K562 (cell line): Measurements from ENCODE around the gene SRPK1. TPM values are rescaled to one million over a fixed set of nuclear protein-coding genes. Genes with fewer than 3 reads are reported as not detected.

ENCODE experiments used
- CBX3 ChIP-seq, 2 experiments: IDR thresholded peaks; 1 replicate in 1 of 2; 2 replicates in 1 of 2; pipeline ENCODE4 v1.6.1; 2012; ENCODE audit warnings: inconsistent platforms in 2 of 2, low read length in 2 of 2, borderline replicate concordance in 1 of 2, control low read depth in 1 of 2
- CREB1 ChIP-seq, 2 experiments: sonication (generic) in 1 of 2; formaldehyde crosslinking in 1 of 2; IDR thresholded peaks; 2 replicates each; pipeline versions ENCODE4 v1.6.1 to v1.8.0; 2012 to 2022; ENCODE audit warnings: inconsistent platforms in 1 of 2, mild to moderate bottlenecking in 1 of 2, missing genetic modification reagents in 1 of 2, moderate library complexity in 1 of 2
- CREBBP ChIP-seq: IDR thresholded peaks from one replicate; pipeline ENCODE4 v1.6.1; 2012; ENCODE audit warnings: low read depth, mild to moderate bottlenecking, control low read depth, inconsistent platforms, low read length
- CXXC5 ChIP-seq: fragments of 250-450 bp; sonication (Bioruptor Pico); IDR thresholded peaks from 2 replicates; pipeline ENCODE4 v1.8.0; 2022; ENCODE audit warnings: inconsistent platforms, mild to moderate bottlenecking, moderate library complexity
- DMBX1 ChIP-seq: fragments of 250-450 bp; sonication (Bioruptor Pico); IDR thresholded peaks from 2 replicates; pipeline ENCODE4 v1.8.0; 2022; ENCODE audit warnings: inconsistent platforms, mild to moderate bottlenecking, moderate library complexity, borderline replicate concordance
- E2F6 ChIP-seq, 2 experiments: IDR thresholded peaks; 2 replicates each; pipeline ENCODE4 v1.6.1; 2011; ENCODE audit warnings: borderline replicate concordance in 1 of 2, control low read depth in 1 of 2, low read depth in 1 of 2, low read length in 1 of 2, mild to moderate bottlenecking in 1 of 2, mixed read lengths in 1 of 2, moderate library complexity in 1 of 2; ENCODE audit not compliant: insufficient read depth in 1 of 2, insufficient read length in 1 of 2, poor library complexity in 1 of 2, severe bottlenecking in 1 of 2; ENCODE audit errors: extremely low read depth in 1 of 2
- KDM4B ChIP-seq, 2 experiments: fragments of 450-650 bp in 1 of 2; sonication (generic) in 1 of 2; IDR thresholded peaks; 2 replicates each; pipeline ENCODE4 v1.6.1; 2016 to 2017; ENCODE audit warnings: borderline replicate concordance in 2 of 2, antibody characterized with exemption in 1 of 2, low read depth in 1 of 2, mild to moderate bottlenecking in 1 of 2
- SETDB1 ChIP-seq: IDR thresholded peaks from one replicate; pipeline ENCODE4 v1.6.1; 2012; ENCODE audit warnings: low read length, control low read depth, inconsistent platforms
- SMAD4 ChIP-seq: fragments of 250-450 bp; sonication (Bioruptor Pico); conservative IDR thresholded peaks from 2 replicates; pipeline ENCODE4 v1.8.0; 2021; ENCODE audit warnings: inconsistent platforms, mild to moderate bottlenecking, moderate library complexity
- SREBF2 ChIP-seq: sonication (generic); formaldehyde crosslinking; IDR thresholded peaks from 2 replicates; pipeline ENCODE4 v1.4.0; 2020; ENCODE audit warnings: mild to moderate bottlenecking, missing genetic modification reagents
- TAL1 ChIP-seq: fragments of 450-650 bp; IDR thresholded peaks from 2 replicates; pipeline ENCODE4 v1.6.1; 2016; ENCODE audit warnings: mild to moderate bottlenecking
- TCF3 ChIP-seq: sonication (generic); formaldehyde crosslinking; IDR thresholded peaks from 2 replicates; pipeline ENCODE4 v1.4.0; 2020; ENCODE audit warnings: mild to moderate bottlenecking, missing genetic modification reagents
- ZBTB43 ChIP-seq: sonication (generic); formaldehyde crosslinking; IDR thresholded peaks from 2 replicates; pipeline ENCODE4 v1.8.0; 2023; ENCODE audit warnings: mild to moderate bottlenecking, missing genetic modification reagents
- ZC3H8 ChIP-seq: fragments of 450-650 bp; IDR thresholded peaks from 2 replicates; pipeline ENCODE4 v1.6.1; 2017
- ZNF318 ChIP-seq, 2 experiments: fragments of 450-650 bp; IDR thresholded peaks; 2 replicates each; pipeline ENCODE4 v1.6.1; 2016; ENCODE audit warnings: mild to moderate bottlenecking in 2 of 2, borderline replicate concordance in 1 of 2, low read depth in 1 of 2, moderate library complexity in 1 of 2
- polyA plus RNA-seq, 8 experiments: library from polyadenylated mRNA; depleted of rRNA in 4 of 8; stranded (reverse) in 5 of 8; unstranded in 3 of 8; fragments of >200 nt; fragmentation: Nextera tagmentation in 2 of 8; fragmentation: Illumina TruSeq in 1 of 8; extraction: Ambion mirVana in 2 of 8; extraction: Trizol in 1 of 8; gene quantifications; 2 replicates each; pipeline versions ENCODE4 v1.2.1 to v1.2.3, GENCODE V29; 2011 to 2014; ENCODE audit warnings: inconsistent platforms in 1 of 8, missing spikeins in 1 of 8
- total RNA-seq, 7 experiments: library from RNA; depleted of rRNA in 6 of 7; stranded (reverse); fragments of >200 nt in 6 of 7; fragmentation: Illumina TruSeq in 2 of 7; extraction: Trizol in 2 of 7; gene quantifications; 2 replicates each; pipeline versions ENCODE4 v1.2.1 to v1.2.3, GENCODE V29; 2011 to 2021; ENCODE audit warnings: low replicate concordance in 1 of 7

SRPK1 gene
- total and polyA plus RNA-seq, 9 of the 15 experiments (the other 6 are each of a cell fraction or from before 2014, with no cell fraction given) = 99.6 to 185 (median 159) TPM

- 0 out of 4 replicates have a peak, but pooled peaks of 1 of the 2 experiments have one; percentile 16 for TF ChIP-seq KDM4B (IDR thresholded peaks at IDR 0.05; ENCODE audit: borderline replicate concordance in 2 of 2, low read depth in 1 of 2)
- TF ChIP-seq ZBTB43 = no peak
- TF ChIP-seq CREBBP = no peak
- peak in 1 of 2 experiments; percentile 19 for TF ChIP-seq E2F6 (IDR thresholded peaks at IDR 0.05; ENCODE audit: borderline replicate concordance in 1 of 2, extremely low read depth in 1 of 2, insufficient read depth in 1 of 2, insufficient read length in 1 of 2, low read depth in 1 of 2, low read length in 1 of 2, poor library complexity in 1 of 2, severe bottlenecking in 1 of 2)
- no peak for TF ChIP-seq DMBX1
- 0 out of 2 replicates have a peak, but pooled peaks have one; percentile 22 for TF ChIP-seq SMAD4 (CRISPR knock-in tag)
- TF ChIP-seq SETDB1 = no peak
- no peak for TF ChIP-seq ZNF318 (IDR thresholded peaks at IDR 0.05; ENCODE audit: borderline replicate concordance in 1 of 2, low read depth in 1 of 2)
- TF ChIP-seq ZC3H8 = no peak
- no peak for TF ChIP-seq TAL1
- no peak for TF ChIP-seq CREB1 (IDR thresholded peaks at IDR 0.05)
- no peak for TF ChIP-seq CREB1 (CRISPR knock-in tag; IDR thresholded peaks at IDR 0.05)
- TF ChIP-seq TCF3 (CRISPR knock-in tag) = no peak
- TF ChIP-seq SREBF2 (CRISPR knock-in tag) = 0 out of 2 replicates have a peak, but pooled peaks have one; percentile 24
- 0 out of 3 replicates have a peak, but pooled peaks of 1 of the 2 experiments have one; percentile 5 for TF ChIP-seq CBX3 (IDR thresholded peaks at IDR 0.05; ENCODE audit: borderline replicate concordance in 1 of 2, low read length in 2 of 2)
- TF ChIP-seq CXXC5 (CRISPR knock-in tag) = no peak; the same call in 1 of the 2 replicates
These were observed 809 bp downstream of the SRPK1 start (continued) for GRCh38 chr6:35919827-35920751.
